ENCODE results near the gene FAM107B. TPM values are rescaled to one million over a fixed set of nuclear protein-coding genes. Genes with fewer than 3 reads are reported as not detected.

FAM107B gene
- total and polyA plus RNA-seq, 2 experiments from 2014 or later: 3.4 to 5.2 TPM

DNA sequence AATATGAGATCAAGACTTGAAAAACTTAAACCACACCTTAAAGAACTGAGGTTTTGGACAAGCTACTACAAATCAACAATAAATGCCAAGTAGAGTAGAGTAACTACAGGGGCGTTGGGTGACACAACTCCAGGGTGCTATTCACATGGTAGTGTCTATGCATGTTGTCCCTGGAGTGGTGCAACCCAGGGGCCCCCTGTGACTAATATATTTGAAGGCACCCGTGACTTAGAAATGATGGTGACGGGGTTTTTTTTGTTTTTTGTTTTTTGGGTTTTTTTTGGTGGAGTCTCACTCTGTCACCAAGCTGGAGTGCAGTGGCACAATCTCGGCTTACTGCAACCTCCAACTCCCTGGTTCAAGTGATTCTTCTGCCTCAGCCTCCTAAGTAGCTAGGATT is 106.9 kb downstream of the FAM107B start:
- in situ Hi-C loops (cut with MboI): no loop called here

DNA sequence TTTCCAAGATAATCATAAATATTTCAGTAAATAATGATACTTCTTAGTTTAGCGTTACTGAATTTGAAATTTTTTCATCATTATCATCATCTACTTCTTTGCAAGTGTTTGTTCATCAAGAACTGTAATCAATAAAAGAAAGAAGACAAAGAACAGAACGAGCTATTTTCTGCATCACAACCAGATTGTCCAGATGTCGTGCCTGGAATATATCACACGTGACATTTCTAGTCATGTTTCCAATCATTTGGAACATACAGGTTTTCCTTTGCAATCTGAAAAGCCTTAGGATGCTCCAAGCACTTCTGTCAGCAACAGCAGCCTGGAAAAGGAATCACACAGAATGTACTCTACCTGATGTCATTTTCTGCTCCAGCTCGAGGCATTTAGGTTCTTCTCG is 107.4 kb downstream of the FAM107B start:
- no peak overlapping the region for H3K4me3 ChIP-seq
- no peak for TF ChIP-seq EZH2 (IDR thresholded peaks at IDR 0.05; ENCODE audit: insufficient read depth, poor library complexity, severe bottlenecking)
- no peak for TF ChIP-seq EZH2phosphoT487 (IDR thresholded peaks at IDR 0.05; ENCODE audit: insufficient read depth, low read depth)
- DNase-seq: no peak
- H3K9me3 ChIP-seq (ENCODE audit: low read depth): no peaks in the 10 kb centered on the region
- H2AFZ ChIP-seq: no peak overlapping the region
- WGBS, 2 experiments (ENCODE audit: low coverage in 1 of 2, low lambda C conversion rate in 2 of 2, missing lambda C conversion rate in 2 of 2): 15 to 16% methylated on average over 6 of the region's 6 CpGs
- H3K9ac ChIP-seq: no peak overlapping the region
- no peaks in the 10 kb centered on the region for H3K27me3 ChIP-seq (replicated peaks; ENCODE audit: insufficient read depth)
- H3K79me2 ChIP-seq (ENCODE audit: insufficient read depth): no peaks in the 10 kb centered on the region
- no peaks in the 10 kb centered on the region for H4K20me1 ChIP-seq (ENCODE audit: insufficient read depth)
- peaks cover 14% of the 10 kb centered on the region for H3K4me1 ChIP-seq (ENCODE audit: insufficient read depth)
- in situ Hi-C loops (cut with MboI): no loop called here
- H3F3A ChIP-seq (ENCODE audit: insufficient read depth): peaks cover 18% of the 10 kb centered on the region
- no peaks in the 10 kb centered on the region for H3K36me3 ChIP-seq (ENCODE audit: low read depth)
- H3K27ac ChIP-seq: no peak overlapping the region
- no peaks in the 10 kb centered on the region for H3K9me2 ChIP-seq (ENCODE audit: insufficient read depth)
- H3K4me2 ChIP-seq (ENCODE audit: unreplicated experiment): no peak overlapping the region

More for the DNA sequence above, 106.9 kb downstream of the FAM107B start:
- Histone ChIP-seq H2AFZ (no peak overlapping the region), H3K4me3 (no peak overlapping the region), H3K36me3 (ENCODE audit: low read depth) (no peaks in the 10 kb centered on the region), H3K4me1 (ENCODE audit: insufficient read depth) (peaks cover 14% of the 10 kb centered on the region), H4K20me1 (ENCODE audit: insufficient read depth) (no peaks in the 10 kb centered on the region), H3K9me2 (ENCODE audit: insufficient read depth) (no peaks in the 10 kb centered on the region), H3K27me3 (replicated peaks; ENCODE audit: insufficient read depth) (no peaks in the 10 kb centered on the region), H3K9me3 (ENCODE audit: low read depth) (no peaks in the 10 kb centered on the region), H3K79me2 (ENCODE audit: insufficient read depth) (no peaks in the 10 kb centered on the region), H3K4me2 (ENCODE audit: unreplicated experiment) (no peak overlapping the region), H3K9ac (no peak overlapping the region), H3K27ac (no peak overlapping the region), H3F3A (ENCODE audit: insufficient read depth) (peaks cover 18% of the 10 kb centered on the region)
- no peak for DNase-seq
- 59 to 73% methylated on average over 4 of the region's 4 CpGs for WGBS, 2 experiments (ENCODE audit: low coverage in 1 of 2, low lambda C conversion rate in 2 of 2, missing lambda C conversion rate in 2 of 2)
- TF ChIP-seq EZH2 (IDR thresholded peaks at IDR 0.05; ENCODE audit: insufficient read depth, poor library complexity, severe bottlenecking): no peak
- no peak for TF ChIP-seq EZH2phosphoT487 (IDR thresholded peaks at IDR 0.05; ENCODE audit: insufficient read depth, low read depth)

DNA sequence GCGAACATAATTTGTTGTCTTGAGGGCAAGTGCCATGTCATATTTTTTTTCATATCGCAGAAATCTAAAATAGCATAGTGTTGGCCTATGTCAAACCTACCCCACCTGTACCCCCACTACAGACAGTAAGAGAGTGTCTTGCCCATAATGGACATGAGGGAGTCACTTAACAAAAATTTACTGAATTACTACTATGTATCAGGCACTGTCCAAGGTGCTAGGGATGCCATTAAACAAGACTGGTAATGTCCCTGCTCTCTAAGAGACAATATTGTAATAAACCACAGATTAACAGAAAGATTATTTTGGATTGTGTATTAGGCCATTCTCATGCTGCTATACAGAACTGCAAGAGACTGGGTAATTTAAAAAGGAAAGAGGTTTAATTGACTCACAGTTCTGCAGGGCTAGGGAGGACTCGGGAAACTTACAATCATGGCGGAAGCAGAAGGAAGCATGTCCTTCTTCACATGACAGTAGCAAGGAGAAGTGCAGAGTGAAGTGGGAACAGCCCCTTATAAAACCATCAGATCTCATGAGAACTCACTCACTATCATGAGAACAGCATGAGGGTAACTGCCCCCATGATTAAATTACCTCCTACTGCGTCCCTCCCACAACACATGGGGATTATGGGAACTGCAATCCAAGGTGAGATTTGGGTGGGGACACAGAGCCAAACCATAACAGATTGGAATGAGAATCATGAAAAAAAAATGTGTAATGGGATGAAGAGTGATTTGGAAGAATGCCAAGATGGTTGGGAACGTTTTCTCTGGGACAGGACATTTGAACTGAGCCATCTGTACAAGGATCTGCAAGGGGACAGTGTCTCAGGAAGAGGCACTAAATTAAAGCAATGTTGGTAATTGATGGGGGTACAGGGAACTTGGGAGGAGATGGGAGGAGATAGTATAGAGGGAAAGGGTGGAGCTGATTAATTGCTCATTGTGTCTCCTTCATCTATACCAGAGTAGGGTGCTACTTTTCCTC is 108.5 kb downstream of the FAM107B start:
- Histone ChIP-seq H3K4me3 (no peak overlapping the region), H3K27me3 (replicated peaks; ENCODE audit: insufficient read depth) (no peaks in the 10 kb centered on the region), H4K20me1 (ENCODE audit: insufficient read depth) (no peaks in the 10 kb centered on the region), H3K4me1 (ENCODE audit: insufficient read depth) (peaks cover 12% of the 10 kb centered on the region), H3K9ac (no peak overlapping the region), H3K27ac (no peak overlapping the region), H3K36me3 (ENCODE audit: low read depth) (no peaks in the 10 kb centered on the region), H3K9me3 (ENCODE audit: low read depth) (no peaks in the 10 kb centered on the region), H2AFZ (no peak overlapping the region), H3K9me2 (ENCODE audit: insufficient read depth) (no peaks in the 10 kb centered on the region), H3F3A (ENCODE audit: insufficient read depth) (peaks cover 14% of the 10 kb centered on the region), H3K79me2 (ENCODE audit: insufficient read depth) (no peaks in the 10 kb centered on the region), H3K4me2 (ENCODE audit: unreplicated experiment) (no peak overlapping the region)
- peak; percentile 34 for DNase-seq
- 80 to 83% methylated on average over 6 of the region's 6 CpGs for WGBS, 2 experiments (ENCODE audit: low coverage in 1 of 2, low lambda C conversion rate in 2 of 2, missing lambda C conversion rate in 2 of 2)
- TF ChIP-seq EZH2phosphoT487 (IDR thresholded peaks at IDR 0.05; ENCODE audit: insufficient read depth, low read depth): no peak
- TF ChIP-seq EZH2 (IDR thresholded peaks at IDR 0.05; ENCODE audit: insufficient read depth, poor library complexity, severe bottlenecking): no peak
- in situ Hi-C loops (cut with MboI): no loop called here

DNA sequence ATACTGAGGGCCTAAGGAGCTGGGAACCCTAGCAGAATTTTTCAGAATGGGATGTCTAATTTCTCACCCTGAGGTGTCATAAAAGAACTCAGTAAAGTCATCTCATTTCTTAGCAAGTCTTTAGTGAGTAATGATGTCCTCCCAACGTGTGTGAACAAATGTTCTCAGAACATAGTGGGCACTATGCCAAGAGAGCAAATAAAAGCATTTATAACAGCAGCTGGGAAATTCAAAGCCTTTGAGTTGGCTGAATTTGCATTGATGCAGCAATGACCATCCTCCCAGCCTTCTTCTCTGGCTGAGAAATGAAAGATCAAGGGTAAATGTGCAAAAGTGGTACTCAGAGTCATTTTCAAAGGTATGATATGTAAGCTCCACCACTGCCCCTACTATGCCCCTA is 109.4 kb downstream of the FAM107B start:
- no peaks in the 10 kb centered on the region for H4K20me1 ChIP-seq (ENCODE audit: insufficient read depth)
- H3K9me2 ChIP-seq (ENCODE audit: insufficient read depth): no peaks in the 10 kb centered on the region
- H3K27me3 ChIP-seq (replicated peaks; ENCODE audit: insufficient read depth): no peaks in the 10 kb centered on the region
- in situ Hi-C loops (cut with MboI): no loop called here
- peak; percentile 11 for DNase-seq
- TF ChIP-seq EZH2phosphoT487 (IDR thresholded peaks at IDR 0.05; ENCODE audit: insufficient read depth, low read depth) (no peak), EZH2 (IDR thresholded peaks at IDR 0.05; ENCODE audit: insufficient read depth, poor library complexity, severe bottlenecking) (no peak)
- no peaks in the 10 kb centered on the region for H3K36me3 ChIP-seq (ENCODE audit: low read depth)
- H2AFZ ChIP-seq: no peak overlapping the region
- H3K9me3 ChIP-seq (ENCODE audit: low read depth): no peaks in the 10 kb centered on the region
- no peak overlapping the region for H3K4me3 ChIP-seq
- 0 to 3% methylated on average over 1 of the region's 1 CpG for whole genome bisulfite sequencing, 2 experiments (ENCODE audit: low coverage in 1 of 2, low lambda C conversion rate in 2 of 2, missing lambda C conversion rate in 2 of 2)
- H3K27ac ChIP-seq: no peak overlapping the region
- H3K9ac ChIP-seq: no peak overlapping the region
- H3K4me1 ChIP-seq (ENCODE audit: insufficient read depth): peaks cover 3% of the 10 kb centered on the region; the same call in 1 of the 2 replicates
- H3K4me2 ChIP-seq (ENCODE audit: unreplicated experiment): no peak overlapping the region
- no peaks in the 10 kb centered on the region for H3K79me2 ChIP-seq (ENCODE audit: insufficient read depth)
- H3F3A ChIP-seq (ENCODE audit: insufficient read depth): peaks cover 5% of the 10 kb centered on the region

All from GM23248 (cell line).